ENCODE data around the gene TTC28.
"Not testable (repeated sequence)": the region's sequence is repeated elsewhere in the genome, so short reads cannot be mapped to it uniquely, and the experiment has no call there.

Gene TTC28

GRCh38 chr22:28710107-28710506 is 30.5 kb upstream of the TTC28 start:
- Histone ChIP-seq H3K4me1 (ENCODE audit: control insufficient read depth, insufficient read depth, low read length, unreplicated experiment) (peaks cover 36% of the 10 kb centered on the region), H3K36me3 (ENCODE audit: insufficient read depth, low read length) (no peaks in the 10 kb centered on the region), H3K79me2 (ENCODE audit: control insufficient read depth, insufficient read depth, low read length, unreplicated experiment) (no peaks in the 10 kb centered on the region), H3K27me3 (ENCODE audit: insufficient read depth, low read length) (no peaks in the 10 kb centered on the region), H3K4me3 (ENCODE audit: low read depth, low read length) (0 out of 2 replicates have a peak overlapping the region, but pooled peaks have one; percentile 9), H2AFZ (ENCODE audit: low read length, unreplicated experiment) (no peak overlapping the region), H3K27ac (ENCODE audit: low read depth, low read length) (peak overlapping the region; percentile 99)

GRCh38 chr22:28706845-28707244 is 27.2 kb upstream of the TTC28 start:
- Histone ChIP-seq H3K36me3 (ENCODE audit: insufficient read depth, low read length) (no peaks in the 10 kb centered on the region), H2AFZ (ENCODE audit: low read length, unreplicated experiment) (no peak overlapping the region)

GRCh38 chr22:28703436-28703835 is 23.8 kb upstream of the TTC28 start:
- H3K27me3 ChIP-seq (ENCODE audit: insufficient read depth, low read length) = no peaks in the 10 kb centered on the region
- no peaks in the 10 kb centered on the region for H3K36me3 ChIP-seq (ENCODE audit: insufficient read depth, low read length)
- H3K79me2 ChIP-seq (ENCODE audit: control insufficient read depth, insufficient read depth, low read length, unreplicated experiment) = no peaks in the 10 kb centered on the region
- H3K27ac ChIP-seq (ENCODE audit: low read depth, low read length) = no peak overlapping the region
- H2AFZ ChIP-seq (ENCODE audit: low read length, unreplicated experiment) = no peak overlapping the region
- H3K4me1 ChIP-seq (ENCODE audit: control insufficient read depth, insufficient read depth, low read length, unreplicated experiment) = no peaks in the 10 kb centered on the region
- H3K4me3 ChIP-seq (ENCODE audit: low read depth, low read length) = no peak overlapping the region

More at GRCh38 chr22:28706845-28707244, 27.2 kb upstream of the TTC28 start:
- no peaks in the 10 kb centered on the region for H3K79me2 ChIP-seq (ENCODE audit: control insufficient read depth, insufficient read depth, low read length, unreplicated experiment)
- H3K27me3 ChIP-seq (ENCODE audit: insufficient read depth, low read length) = no peaks in the 10 kb centered on the region
- no peak overlapping the region for H3K4me3 ChIP-seq (ENCODE audit: low read depth, low read length)
- peaks cover 22% of the 10 kb centered on the region for H3K4me1 ChIP-seq (ENCODE audit: control insufficient read depth, insufficient read depth, low read length, unreplicated experiment)
- no peak overlapping the region for H3K27ac ChIP-seq (ENCODE audit: low read depth, low read length)

GRCh38 chr22:28702891-28703290 is 23.3 kb upstream of the TTC28 start:
- no peaks in the 10 kb centered on the region for H3K27me3 ChIP-seq (ENCODE audit: insufficient read depth, low read length)
- no peak overlapping the region for H3K4me3 ChIP-seq (ENCODE audit: low read depth, low read length)
- no peaks in the 10 kb centered on the region for H3K79me2 ChIP-seq (ENCODE audit: control insufficient read depth, insufficient read depth, low read length, unreplicated experiment)
- H2AFZ ChIP-seq (ENCODE audit: low read length, unreplicated experiment) = no peak overlapping the region
- H3K4me1 ChIP-seq (ENCODE audit: control insufficient read depth, insufficient read depth, low read length, unreplicated experiment) = no peaks in the 10 kb centered on the region
- no peak overlapping the region for H3K27ac ChIP-seq (ENCODE audit: low read depth, low read length)
- H3K36me3 ChIP-seq (ENCODE audit: insufficient read depth, low read length) = no peaks in the 10 kb centered on the region

- not testable (repeated sequence) for H3K36me3 ChIP-seq (ENCODE audit: insufficient read depth, low read length); H3K79me2 ChIP-seq (ENCODE audit: control insufficient read depth, insufficient read depth, low read length, unreplicated experiment); H3K4me1 ChIP-seq (ENCODE audit: control insufficient read depth, insufficient read depth, low read length, unreplicated experiment)
Measured at GRCh38 chr22:28693041-28693760, 13.6 kb upstream of the TTC28 start.

GRCh38 chr22:28689796-28690195 is 10.2 kb upstream of the TTC28 start:
- H2AFZ ChIP-seq (ENCODE audit: low read length, unreplicated experiment); H3K27me3 ChIP-seq (ENCODE audit: insufficient read depth, low read length); H3K27ac ChIP-seq (ENCODE audit: low read depth, low read length); H3K4me3 ChIP-seq (ENCODE audit: low read depth, low read length); H3K79me2 ChIP-seq (ENCODE audit: control insufficient read depth, insufficient read depth, low read length, unreplicated experiment); H3K4me1 ChIP-seq (ENCODE audit: control insufficient read depth, insufficient read depth, low read length, unreplicated experiment); H3K36me3 ChIP-seq (ENCODE audit: insufficient read depth, low read length): not testable (repeated sequence)

More at GRCh38 chr22:28693041-28693760, 13.6 kb upstream of the TTC28 start:
- H3K27me3 ChIP-seq (ENCODE audit: insufficient read depth, low read length); H3K27ac ChIP-seq (ENCODE audit: low read depth, low read length); H2AFZ ChIP-seq (ENCODE audit: low read length, unreplicated experiment); H3K4me3 ChIP-seq (ENCODE audit: low read depth, low read length): not testable (repeated sequence)

- H3K27me3 ChIP-seq (ENCODE audit: insufficient read depth, low read length) = not testable (repeated sequence)
Measured at GRCh38 chr22:28682966-28683365, 3.3 kb upstream of the TTC28 start.

GRCh38 chr22:28680813-28681490 is 1.3 kb upstream of the TTC28 start:
- not testable (repeated sequence) for H3K4me1 ChIP-seq (ENCODE audit: control insufficient read depth, insufficient read depth, low read length, unreplicated experiment); H3K27ac ChIP-seq (ENCODE audit: low read depth, low read length); H3K4me3 ChIP-seq (ENCODE audit: low read depth, low read length); H3K79me2 ChIP-seq (ENCODE audit: control insufficient read depth, insufficient read depth, low read length, unreplicated experiment); H2AFZ ChIP-seq (ENCODE audit: low read length, unreplicated experiment); H3K27me3 ChIP-seq (ENCODE audit: insufficient read depth, low read length); H3K36me3 ChIP-seq (ENCODE audit: insufficient read depth, low read length)

More at GRCh38 chr22:28682966-28683365, 3.3 kb upstream of the TTC28 start:
- H3K4me1 ChIP-seq (ENCODE audit: control insufficient read depth, insufficient read depth, low read length, unreplicated experiment); H3K36me3 ChIP-seq (ENCODE audit: insufficient read depth, low read length); H3K27ac ChIP-seq (ENCODE audit: low read depth, low read length); H3K79me2 ChIP-seq (ENCODE audit: control insufficient read depth, insufficient read depth, low read length, unreplicated experiment); H2AFZ ChIP-seq (ENCODE audit: low read length, unreplicated experiment); H3K4me3 ChIP-seq (ENCODE audit: low read depth, low read length): not testable (repeated sequence)

- H3K27ac ChIP-seq (ENCODE audit: low read depth, low read length); H3K36me3 ChIP-seq (ENCODE audit: insufficient read depth, low read length); H3K27me3 ChIP-seq (ENCODE audit: insufficient read depth, low read length); H3K79me2 ChIP-seq (ENCODE audit: control insufficient read depth, insufficient read depth, low read length, unreplicated experiment); H3K4me1 ChIP-seq (ENCODE audit: control insufficient read depth, insufficient read depth, low read length, unreplicated experiment): not testable (repeated sequence)
- Histone ChIP-seq H2AFZ (ENCODE audit: low read length, unreplicated experiment) (peak overlapping the region; percentile 81), H3K4me3 (ENCODE audit: low read depth, low read length) (peak overlapping the region; percentile 86)
Measured at GRCh38 chr22:28678778-28679610, 646 bp downstream of the TTC28 start.

- H3K4me1 ChIP-seq (ENCODE audit: control insufficient read depth, insufficient read depth, low read length, unreplicated experiment); H3K4me3 ChIP-seq (ENCODE audit: low read depth, low read length); H3K27me3 ChIP-seq (ENCODE audit: insufficient read depth, low read length); H2AFZ ChIP-seq (ENCODE audit: low read length, unreplicated experiment); H3K27ac ChIP-seq (ENCODE audit: low read depth, low read length); H3K79me2 ChIP-seq (ENCODE audit: control insufficient read depth, insufficient read depth, low read length, unreplicated experiment); H3K36me3 ChIP-seq (ENCODE audit: insufficient read depth, low read length): not testable (repeated sequence)
Measured at GRCh38 chr22:28678170-28678569, 1.5 kb downstream of the TTC28 start.
